H1 (cell line): ENCODE data around the gene TNPO3. TPM values are rescaled to one million over a fixed set of nuclear protein-coding genes. Genes with fewer than 3 reads are reported as not detected.

Source experiments
- CTCF ChIA-PET: fragments of 300-600 bp; sonication (Branson Sonifier 250); formaldehyde crosslinking; loops from one replicate; lab custom pipeline; 2021; ENCODE audit not compliant: partially characterized antibody; lab: Charles Lee
- POLR2A ChIA-PET: fragments of 300-600 bp; sonication (Branson Sonifier 250); formaldehyde crosslinking; loops from one replicate; lab custom pipeline; 2021; ENCODE audit warnings: inconsistent platforms; ENCODE audit not compliant: partially characterized antibody; lab: Charles Lee
- DNase-seq, 2 experiments: peaks; one replicate each; pipeline versions ENCODE4 v3.0.0 to v3.0.0-alpha.2; 2010 to 2022; ENCODE audit warnings: low spot score in 2 of 2, low read depth in 1 of 2, mixed read lengths in 1 of 2
- FAIRE-seq: peaks from 2 replicates; lab custom pipeline; 2011; peaks lifted over from hg19 to GRCh38; lab: Jason Lieb, UNC
- H2AFZ ChIP-seq: 2 replicates; pipeline ENCODE4 v1.8.1; 2012; ENCODE audit warnings: low read length, inconsistent platforms
- H2AK5ac ChIP-seq: 2 replicates; pipeline ENCODE4 v1.6.1; 2013; ENCODE audit warnings: low read depth, low read length
- H2BK120ac ChIP-seq: replicated peaks from 2 replicates; pipeline ENCODE3; 2013; ENCODE audit warnings: low read depth, low read length, inconsistent platforms
- H2BK12ac ChIP-seq: 2 replicates; pipeline ENCODE4 v1.6.1; 2013; ENCODE audit warnings: low read depth, low read length
- H2BK15ac ChIP-seq: 2 replicates; pipeline ENCODE4 v1.6.1; 2013; ENCODE audit warnings: low read length
- H2BK20ac ChIP-seq: 2 replicates; pipeline ENCODE4 v1.6.1; 2013; ENCODE audit warnings: low read length
- H2BK5ac ChIP-seq: 2 replicates; pipeline ENCODE4 v1.6.1; 2013; ENCODE audit warnings: low read depth, low read length
- H3K14ac ChIP-seq: 2 replicates; pipeline ENCODE4 v1.6.1; 2013; ENCODE audit warnings: inconsistent platforms; ENCODE audit not compliant: insufficient read length
- H3K18ac ChIP-seq: 2 replicates; pipeline ENCODE4 v1.6.1; 2013; ENCODE audit warnings: low read length; ENCODE audit errors: extremely low read depth
- H3K23ac ChIP-seq: 2 replicates; pipeline ENCODE4 v1.6.1; 2013; ENCODE audit warnings: inconsistent platforms; ENCODE audit not compliant: insufficient read length
- H3K23me2 ChIP-seq: 2 replicates; pipeline ENCODE4 v1.6.1; 2013; ENCODE audit warnings: low read depth, low read length
- H3K27ac ChIP-seq: 2 replicates; pipeline ENCODE4 v1.6.1; 2011; ENCODE audit warnings: low read depth, low read length, inconsistent platforms
- H3K27me3 ChIP-seq, 4 experiments: replicated peaks in 1 of 4; 1 replicate in 1 of 4; 2 replicates in 3 of 4; pipeline versions ENCODE4 v1.6.1 to v1.8.1; 2011 to 2013; ENCODE audit warnings: low read length in 3 of 4, mild to moderate bottlenecking in 3 of 4, inconsistent platforms in 2 of 4, mixed read lengths in 2 of 4, moderate library complexity in 1 of 4; ENCODE audit not compliant: control insufficient read depth in 3 of 4, insufficient read depth in 3 of 4; ENCODE audit errors: extremely low read depth in 1 of 4
- H3K36me3 ChIP-seq, 4 experiments: 2 replicates each; pipeline versions ENCODE4 v1.6.1 to v1.8.1; 2011 to 2013; ENCODE audit warnings: mild to moderate bottlenecking in 4 of 4, low read length in 3 of 4, moderate library complexity in 2 of 4, control low read depth in 1 of 4, inconsistent platforms in 1 of 4; ENCODE audit not compliant: insufficient read depth in 4 of 4, control insufficient read depth in 2 of 4
- H3K4ac ChIP-seq: replicated peaks from 2 replicates; pipeline ENCODE3; 2013; ENCODE audit warnings: low read length, low read depth, mixed read lengths, inconsistent platforms; ENCODE audit not compliant: insufficient read length
- H3K4me1 ChIP-seq, 4 experiments: replicated peaks in 1 of 4; 1 replicate in 1 of 4; 2 replicates in 3 of 4; pipeline versions ENCODE4 v1.6.1 to v1.8.1; 2011 to 2013; ENCODE audit warnings: low read length in 3 of 4, inconsistent platforms in 2 of 4, mixed read lengths in 1 of 4; ENCODE audit not compliant: insufficient read depth in 4 of 4, control insufficient read depth in 3 of 4
- H3K4me2 ChIP-seq, 2 experiments: 2 replicates each; pipeline versions ENCODE4 v1.6.1 to v1.8.1; 2011 to 2013; ENCODE audit warnings: low read depth in 2 of 2, low read length in 2 of 2, control low read depth in 1 of 2, inconsistent platforms in 1 of 2, mild to moderate bottlenecking in 1 of 2; ENCODE audit not compliant: insufficient read depth in 1 of 2
- H3K4me3 ChIP-seq, 4 experiments: fragments of 200-600, 300-600 bp in 1 of 4; sonication (generic), shearing (Covaris generic), sonication (Bioruptor Twin) in 1 of 4; 2 replicates each; pipeline versions ENCODE4 v1.5.1 to v1.8.1; 2011 to 2016; ENCODE audit warnings: low read length in 4 of 4, low read depth in 3 of 4, control low read depth in 2 of 4, inconsistent platforms in 2 of 4, mild to moderate bottlenecking in 2 of 4, mixed read lengths in 1 of 4, moderate library complexity in 1 of 4; ENCODE audit not compliant: insufficient read depth in 2 of 4; ENCODE audit errors: extremely low read depth in 1 of 4
- H3K56ac ChIP-seq: replicated peaks from 2 replicates; pipeline ENCODE3; 2013; ENCODE audit warnings: low read depth, mild to moderate bottlenecking, mixed read lengths, low read length, inconsistent platforms; ENCODE audit not compliant: insufficient read length
- H3K79me1 ChIP-seq: 2 replicates; pipeline ENCODE4 v1.6.1; 2013; ENCODE audit warnings: low read depth, low read length, control low read depth
- H3K79me2 ChIP-seq, 2 experiments: 2 replicates each; pipeline versions ENCODE4 v1.6.1 to v1.8.1; 2012 to 2013; ENCODE audit warnings: low read length in 2 of 2, mild to moderate bottlenecking in 2 of 2, inconsistent platforms in 1 of 2; ENCODE audit not compliant: insufficient read depth in 2 of 2, control insufficient read depth in 1 of 2
- H3K9ac ChIP-seq, 4 experiments: replicated peaks in 1 of 4; 1 replicate in 1 of 4; 2 replicates in 3 of 4; pipeline versions ENCODE4 v1.6.1 to v1.8.1; 2011 to 2013; ENCODE audit warnings: low read depth in 3 of 4, low read length in 3 of 4, control low read depth in 2 of 4, mild to moderate bottlenecking in 2 of 4, moderate library complexity in 2 of 4, inconsistent platforms in 1 of 4; ENCODE audit errors: extremely low read depth in 1 of 4
- H3K9me3 ChIP-seq, 2 experiments: 2 replicates each; pipeline versions ENCODE4 v1.6.1 to v1.8.1; 2012 to 2013; ENCODE audit warnings: mild to moderate bottlenecking in 2 of 2, moderate library complexity in 2 of 2, control low read depth in 1 of 2, inconsistent platforms in 1 of 2, low read depth in 1 of 2, low read length in 1 of 2, mixed read lengths in 1 of 2; ENCODE audit not compliant: insufficient read depth in 2 of 2
- H4K20me1 ChIP-seq, 2 experiments: replicated peaks in 1 of 2; 2 replicates each; pipeline versions ENCODE3 to v1.8.1; 2011 to 2013; ENCODE audit warnings: inconsistent platforms in 2 of 2, low read length in 2 of 2, mild to moderate bottlenecking in 1 of 2; ENCODE audit not compliant: insufficient read depth in 2 of 2, control insufficient read depth in 1 of 2
- H4K5ac ChIP-seq: 2 replicates; pipeline ENCODE4 v1.6.1; 2013; ENCODE audit warnings: low read length, low read depth, mixed read lengths, inconsistent platforms; ENCODE audit not compliant: insufficient read length
- H4K8ac ChIP-seq: 2 replicates; pipeline ENCODE4 v1.8.0; 2013; ENCODE audit warnings: mild to moderate bottlenecking, moderate library complexity, low read length, inconsistent platforms; ENCODE audit not compliant: insufficient read depth; ENCODE audit errors: extremely low read depth
- H4K91ac ChIP-seq: replicated peaks from 2 replicates; pipeline ENCODE3; 2013; ENCODE audit warnings: low read length, mixed read lengths, inconsistent platforms; ENCODE audit not compliant: insufficient read length
- CEBPB ChIP-seq: IDR thresholded peaks from 2 replicates; pipeline ENCODE4 v1.6.1; 2012; ENCODE audit warnings: low read depth, low read length
- CTBP2 ChIP-seq: IDR thresholded peaks from 2 replicates; pipeline ENCODE4 v1.7.0; 2011; ENCODE audit warnings: borderline replicate concordance, mild to moderate bottlenecking, moderate library complexity, mixed read lengths, low read length; ENCODE audit not compliant: insufficient read depth, insufficient read length
- E2F6 ChIP-seq: IDR thresholded peaks from 2 replicates; pipeline ENCODE4 v1.6.1; 2012; ENCODE audit warnings: inconsistent platforms
- EZH2 ChIP-seq: fragments of 200-600 bp; sonication (generic); IDR thresholded peaks from 2 replicates; pipeline ENCODE4 v1.7.1; 2012; ENCODE audit warnings: low read depth, mild to moderate bottlenecking, moderate library complexity, low read length, inconsistent platforms; ENCODE audit not compliant: severe bottlenecking
- FOSL1 ChIP-seq: IDR thresholded peaks from 2 replicates; pipeline ENCODE4 v1.6.1; 2011; ENCODE audit warnings: mild to moderate bottlenecking, low read depth, low read length, moderate library complexity; ENCODE audit not compliant: insufficient read depth
- KDM4A ChIP-seq: IDR thresholded peaks from one replicate; pipeline ENCODE4 v1.7.1; 2012; ENCODE audit warnings: low read depth, mild to moderate bottlenecking, moderate library complexity, low read length, inconsistent platforms; ENCODE audit not compliant: severe bottlenecking
- POU5F1 ChIP-seq: IDR thresholded peaks from 2 replicates; pipeline ENCODE4 v1.6.1; 2011; ENCODE audit warnings: low read depth, mild to moderate bottlenecking, low read length, moderate library complexity
- RBBP5 ChIP-seq: IDR thresholded peaks from 2 replicates; pipeline ENCODE4 v1.7.1; 2012; ENCODE audit warnings: low read depth, mild to moderate bottlenecking, inconsistent platforms, low read length, moderate library complexity, borderline replicate concordance
- RNF2 ChIP-seq: fragments of 200-900, 300-1000 bp; sonication (generic); IDR thresholded peaks from 2 replicates; pipeline ENCODE4 v1.7.1; 2016; ENCODE audit warnings: borderline replicate concordance, low read depth, mild to moderate bottlenecking, antibody characterized with exemption, low read length; ENCODE audit not compliant: poor library complexity, severe bottlenecking; ENCODE audit errors: missing control alignments
- RXRA ChIP-seq: IDR thresholded peaks from 2 replicates; pipeline ENCODE4 v1.6.1; 2011; ENCODE audit warnings: low read depth, mild to moderate bottlenecking, low read length, moderate library complexity; ENCODE audit not compliant: insufficient read depth
- SP2 ChIP-seq: IDR thresholded peaks from 2 replicates; pipeline ENCODE4 v1.6.1; 2012; ENCODE audit warnings: mild to moderate bottlenecking, low read length, inconsistent platforms
- TCF12 ChIP-seq: IDR thresholded peaks from 2 replicates; pipeline ENCODE4 v1.6.1; 2011; ENCODE audit warnings: low read depth, mild to moderate bottlenecking, low read length
- YY1 ChIP-seq: IDR thresholded peaks from 2 replicates; pipeline ENCODE4 v1.6.1; 2011; ENCODE audit warnings: low read depth, mild to moderate bottlenecking, low read length
- WGBS, 2 experiments: shearing (Covaris generic) in 1 of 2; methylation state at CpG; one replicate each; pipeline versions ENCODE4 v1.1.6 to v1.1.7; 2013 to 2015; ENCODE audit warnings: low lambda C conversion rate in 2 of 2, mixed read lengths in 2 of 2, inconsistent platforms in 1 of 2, low coverage in 1 of 2, missing lambda C conversion rate in 1 of 2; ENCODE audit not compliant: insufficient replicate concordance in 2 of 2, insufficient coverage in 1 of 2, insufficient read length in 1 of 2; ENCODE audit errors: extremely low coverage in 1 of 2, missing lambda C conversion rate in 1 of 2; 5-methylcytosine and 5-hydroxymethylcytosine counted together
- polyA plus RNA-seq, 7 experiments: library from polyadenylated mRNA; depleted of rRNA in 3 of 7; stranded (reverse) in 5 of 7; unstranded in 2 of 7; fragments of >200 nt in 5 of 7; fragments of 200-250 nt in 2 of 7; gene quantifications; 1 replicate in 5 of 7; 2 replicates in 1 of 7; 4 replicates in 1 of 7; pipeline versions ENCODE4 v1.2.1 to v1.2.3, GENCODE V29; 2011 to 2013; ENCODE audit warnings: missing spikeins in 2 of 7, mixed read lengths in 2 of 7
- total RNA-seq: library from RNA; stranded (reverse); fragmentation: NEBNext Ultra II Directional; extraction: Animal tissue kit (Norgen Biotek cat#: 25700); gene quantifications from 2 replicates; pipeline ENCODE4 v1.2.1, GENCODE V29; 2021

The TNPO3 gene
- total and polyA plus RNA-seq, 2 of the 8 experiments (the other 6 are each of a cell fraction or from before 2014, with no cell fraction given): 67.6 to 99.2 TPM

GRCh38 chr7:129010075-129010474 lies 44.8 kb downstream of the TNPO3 start:
- no peak overlapping the region for H3K56ac ChIP-seq
- no peak overlapping the region for H3K18ac ChIP-seq
- H2BK15ac ChIP-seq: no peak overlapping the region
- no peak overlapping the region for H4K91ac ChIP-seq
- H2AK5ac ChIP-seq: no peak overlapping the region
- H3K4me2 ChIP-seq: no peak overlapping the region
- no peaks in the 10 kb centered on the region for H3K4me1 ChIP-seq
- no peak overlapping the region for H3K4ac ChIP-seq
- DNase-seq: no peak
- H2BK12ac ChIP-seq: no peak overlapping the region
- no peak overlapping the region for H3K23ac ChIP-seq
- peaks cover 0 to 35% of the 10 kb centered on the region in 2 experiments; a peak in 2 of 4 replicates for H3K79me2 ChIP-seq
- H3K79me1 ChIP-seq: no peaks in the 10 kb centered on the region
- no peak overlapping the region for H4K8ac ChIP-seq
- no peak overlapping the region for H3K4me3 ChIP-seq
- WGBS, 2 experiments: 93% methylated on average over 3 of the region's 3 CpGs; no CpG with 5 or more reads in 1 of the 2 experiments
- H2BK120ac ChIP-seq: no peak overlapping the region
- peaks cover 5 to 27% (median 18%) of the 10 kb centered on the region in 4 experiments; a peak in 5 of 8 replicates for H3K36me3 ChIP-seq
- ChIA-PET POLR2A (interaction anchor here (1.5 kb wide), 1 partner anchor 45 kb away, joined by 5 read pairs; the partner anchor contains the start of gene TNPO3), CTCF (interaction anchor here (0.6 to 1.6 kb wide), 6 partner anchors 9 to 81 kb away, joined by 3 to 10 read pairs (median 4); no protein-coding TSS in a partner anchor)
- H3K23me2 ChIP-seq: no peaks in the 10 kb centered on the region
- H3K14ac ChIP-seq: no peak overlapping the region
- no peak overlapping the region for H3K9ac ChIP-seq
- no peak overlapping the region for H2BK20ac ChIP-seq
- no peaks in the 10 kb centered on the region for H4K20me1 ChIP-seq
- H2BK5ac ChIP-seq: no peak overlapping the region
- no peak overlapping the region for H2AFZ ChIP-seq
- H3K27ac ChIP-seq: no peak overlapping the region
- FAIRE-seq: no peak
- H3K9me3 ChIP-seq: no peaks in the 10 kb centered on the region
- H4K5ac ChIP-seq: no peak overlapping the region
- H3K27me3 ChIP-seq: no peaks in the 10 kb centered on the region
- no peak for TF ChIP-seq RXRA
- no peak for TF ChIP-seq SP2
- TF ChIP-seq RBBP5: no peak
- no peak for TF ChIP-seq TCF12
- no peak for TF ChIP-seq YY1
- TF ChIP-seq CTBP2: no peak
- TF ChIP-seq E2F6: no peak
- TF ChIP-seq CEBPB: no peak
- TF ChIP-seq RNF2: no peak
- TF ChIP-seq KDM4A: no peak
- TF ChIP-seq FOSL1: no peak
- TF ChIP-seq EZH2: no peak
- TF ChIP-seq POU5F1: no peak
